NCI-H2227 (cell line): ENCODE measurements around the gene MTMR4.
A peak's percentile ranks its signal among the peaks of the same experiment; 100 is the strongest.
"Not testable (repeated sequence)": the region's sequence is repeated elsewhere in the genome, so short reads cannot be mapped to it uniquely, and the experiment has no call there.

Source experiments
- DNase-seq: peaks from one replicate; lab custom pipeline; 2025; ENCODE audit not compliant: unreplicated experiment; lab: John Stamatoyannopoulos, UW

The MTMR4 gene

GRCh38 chr17:58493506-58493905 is 20.9 kb downstream of the MTMR4 start:
- DNase-seq = no peak

- DNase-seq = no peak
Observed at GRCh38 chr17:58492238-58493121, 22.0 kb downstream of the MTMR4 start.

GRCh38 chr17:58491510-58492045 is 22.9 kb downstream of the MTMR4 start:
- DNase-seq = no peak

GRCh38 chr17:58488428-58488890 is 26.0 kb downstream of the MTMR4 start:
- DNase-seq = no peak

- DNase-seq = no peak
Observed at GRCh38 chr17:58487589-58488427, 26.6 kb downstream of the MTMR4 start, which contains the start of gene HSF5. Gene HSF5, minus strand, starts transcription at chr17:58488408. Its CDS starts 134 bp downstream, at chr17:58488274.

GRCh38 chr17:58484600-58484999 is 29.8 kb downstream of the MTMR4 start:
- DNase-seq = no peak

GRCh38 chr17:58481798-58482197 is 32.6 kb downstream of the MTMR4 start:
- DNase-seq = not testable (repeated sequence)

- DNase-seq = no peak
Observed at GRCh38 chr17:58480090-58480489, 34.3 kb downstream of the MTMR4 start.

GRCh38 chr17:58476812-58477211 is 37.6 kb downstream of the MTMR4 start:
- DNase-seq = no peak

GRCh38 chr17:58475985-58476384 is 38.5 kb downstream of the MTMR4 start:
- DNase-seq = no peak

GRCh38 chr17:58470356-58470755 is 44.1 kb downstream of the MTMR4 start:
- DNase-seq = no peak

GRCh38 chr17:58468944-58469343 is 45.5 kb downstream of the MTMR4 start:
- DNase-seq = no peak

GRCh38 chr17:58455491-58455890 is 58.9 kb downstream of the MTMR4 start:
- no peak for DNase-seq

GRCh38 chr17:58452738-58453137 is 61.7 kb downstream of the MTMR4 start:
- DNase-seq = no peak

- peak; percentile 84 for DNase-seq
Observed at GRCh38 chr17:58447039-58447975, 67.1 kb downstream of the MTMR4 start.

GRCh38 chr17:58446086-58446485 is 68.4 kb downstream of the MTMR4 start:
- DNase-seq = no peak
